NCI-H748 treated with DMSO at 0.1 percent for 48 hours (cell line): Measurements from ENCODE around the gene POLR2J3.
"Not testable (repeated sequence)": the region's sequence is repeated elsewhere in the genome, so short reads cannot be mapped to it uniquely, and the experiment has no call there.

Experiments used
- DNase-seq: peaks from one replicate; lab custom pipeline; 2025; lab: John Stamatoyannopoulos, UW

Gene POLR2J3

GRCh38 chr7:102583495-102583894 lies 11.1 kb upstream of the POLR2J3 start:
- not testable (repeated sequence) for DNase-seq

DNA sequence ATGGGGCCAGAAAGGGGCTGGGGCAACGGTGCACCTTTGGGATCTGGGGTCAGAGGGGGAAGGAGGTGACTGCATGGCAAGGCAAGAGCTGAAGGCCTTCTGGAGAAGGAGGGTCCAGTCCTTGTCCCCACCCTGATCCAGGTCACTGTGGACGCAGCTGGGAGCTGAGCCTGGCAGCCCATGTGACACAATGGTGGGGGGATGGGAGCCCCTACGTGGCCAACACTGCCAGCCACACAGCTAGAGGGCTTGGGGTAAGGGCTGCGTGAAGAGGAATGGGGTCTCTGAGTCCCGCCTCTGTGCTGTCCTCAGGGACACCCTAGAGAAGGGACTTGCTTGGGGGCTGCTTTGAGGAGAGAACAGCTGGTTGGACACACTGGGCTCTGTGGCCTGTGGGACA lies 9.3 kb upstream of the POLR2J3 start:
- DNase-seq: not testable (repeated sequence)

DNA sequence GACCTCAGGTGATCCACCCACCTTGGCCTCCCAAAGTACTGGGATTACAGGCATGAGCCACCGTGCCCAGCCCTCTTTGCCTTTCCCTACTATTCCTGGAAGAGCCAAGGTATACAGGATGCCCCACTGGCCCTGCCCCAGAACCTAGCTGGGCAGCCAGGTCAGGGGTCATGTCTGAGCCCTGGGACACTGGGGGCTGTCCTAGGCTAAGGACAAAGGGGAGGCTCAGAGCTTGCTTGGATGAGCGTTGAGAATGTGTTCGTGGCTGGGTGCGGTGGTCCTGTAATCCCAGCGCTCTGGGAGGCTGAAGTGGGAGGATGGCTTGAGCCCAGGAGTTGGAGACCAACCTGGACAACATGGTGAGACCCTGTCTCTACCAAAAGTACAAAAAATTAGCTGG lies 6.1 kb upstream of the POLR2J3 start:
- DNase-seq: not testable (repeated sequence)

DNA sequence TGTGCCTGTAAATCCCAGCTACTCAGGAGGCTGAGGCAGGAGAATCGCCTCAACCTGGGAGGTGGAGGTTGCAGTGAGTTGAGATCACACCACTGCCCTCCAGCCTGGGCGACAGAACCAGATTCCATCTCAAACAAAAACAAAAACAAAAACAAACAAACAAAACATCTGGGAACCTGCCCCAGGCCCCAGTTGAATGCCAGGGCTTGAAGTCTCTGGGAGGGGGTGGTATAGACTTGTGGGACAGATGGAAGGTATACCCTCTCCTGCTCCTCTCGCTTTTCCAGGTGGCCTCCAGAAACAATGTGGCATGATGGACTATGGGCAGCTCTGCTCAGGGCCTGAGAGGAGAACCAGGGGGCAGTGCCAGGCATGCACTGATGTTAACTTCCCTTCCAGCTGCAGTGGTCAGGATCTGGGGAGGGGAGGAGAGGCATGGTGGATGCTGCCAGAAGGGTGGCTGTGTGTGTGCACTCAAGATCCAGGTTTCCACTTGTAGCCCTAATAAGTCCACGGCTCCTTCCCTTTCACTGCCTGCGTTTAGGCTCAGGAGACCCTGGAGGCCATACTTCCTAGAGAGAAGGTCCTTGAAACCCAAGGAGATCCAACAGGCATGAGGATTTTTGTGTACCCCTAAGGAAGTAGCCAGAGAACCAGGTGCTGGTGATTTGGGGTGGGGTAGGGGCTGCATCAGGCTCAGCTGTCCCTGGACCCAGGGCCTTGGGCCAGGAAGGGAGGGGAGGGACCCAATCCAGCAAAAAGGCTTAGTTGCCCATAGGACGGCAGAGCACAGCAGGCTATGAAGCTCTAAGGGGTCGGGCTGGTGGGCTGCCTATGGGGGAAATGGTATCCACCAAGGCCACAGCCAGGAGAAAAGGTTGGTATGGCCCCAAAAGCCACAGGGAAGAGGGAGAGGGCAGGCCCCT lies 5.2 kb upstream of the POLR2J3 start:
- not testable (repeated sequence) for DNase-seq

DNA sequence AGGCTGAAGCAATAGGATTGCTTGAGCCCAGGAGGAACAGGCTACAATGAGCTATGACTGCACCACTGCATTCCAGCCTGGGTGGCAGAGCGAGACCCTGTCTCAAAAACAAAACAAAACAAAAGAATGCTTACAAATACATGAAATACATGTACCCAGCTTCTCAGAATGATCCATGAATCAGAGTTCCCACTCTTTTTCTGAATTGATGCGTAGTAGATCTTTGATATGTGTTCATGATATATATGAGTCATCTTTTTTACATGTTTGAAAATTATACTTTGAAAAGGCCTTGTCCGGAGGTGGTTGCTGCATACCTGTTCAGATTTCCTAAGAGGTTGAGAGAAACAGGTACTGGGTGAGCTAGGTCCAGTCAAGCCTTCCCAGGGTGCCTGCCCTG lies 4.0 kb upstream of the POLR2J3 start:
- DNase-seq: not testable (repeated sequence)

GRCh38 chr7:102574607-102575006 lies 2.2 kb upstream of the POLR2J3 start:
- DNase-seq: not testable (repeated sequence)

- not testable (repeated sequence) for DNase-seq
Observed at GRCh38 chr7:102568620-102569019, 3.8 kb downstream of the POLR2J3 start.

DNA sequence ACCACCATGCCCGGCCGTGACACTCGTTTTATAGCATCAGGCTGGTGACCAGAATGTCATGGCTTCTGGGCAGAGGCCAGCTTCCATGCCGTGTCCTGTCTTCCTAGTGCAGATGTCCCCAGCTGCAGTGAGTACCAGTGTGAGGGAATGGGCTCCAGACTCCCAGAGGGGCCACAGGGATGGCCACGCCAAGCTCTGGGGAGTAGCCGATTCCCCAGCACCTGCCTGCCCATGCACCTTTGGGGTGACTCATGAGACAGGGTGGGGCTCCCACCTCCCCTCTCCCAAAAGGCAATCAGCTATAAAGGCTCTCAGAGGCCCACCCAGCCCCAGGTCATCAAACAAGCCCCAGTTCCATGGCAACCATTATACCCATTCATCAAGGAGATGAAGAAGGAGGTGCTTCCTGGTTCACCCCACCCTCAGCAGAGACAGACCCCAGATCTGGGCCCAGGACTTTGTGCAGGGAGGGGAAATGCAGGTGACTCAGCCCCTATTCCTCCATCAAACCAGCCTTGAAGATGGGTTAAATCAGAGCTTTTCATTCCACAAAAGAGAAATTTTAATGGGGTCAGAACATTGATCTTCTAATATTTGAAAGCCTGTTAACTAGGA lies 21.5 kb downstream of the POLR2J3 start, which contains the start of gene SPDYE2:
Gene SPDYE2, plus strand, starts transcription at position 419 of the 615 bp plus-strand sequence. CDS start 2,030 bp downstream, outside the sequence.
- DNase-seq: not testable (repeated sequence)

DNA sequence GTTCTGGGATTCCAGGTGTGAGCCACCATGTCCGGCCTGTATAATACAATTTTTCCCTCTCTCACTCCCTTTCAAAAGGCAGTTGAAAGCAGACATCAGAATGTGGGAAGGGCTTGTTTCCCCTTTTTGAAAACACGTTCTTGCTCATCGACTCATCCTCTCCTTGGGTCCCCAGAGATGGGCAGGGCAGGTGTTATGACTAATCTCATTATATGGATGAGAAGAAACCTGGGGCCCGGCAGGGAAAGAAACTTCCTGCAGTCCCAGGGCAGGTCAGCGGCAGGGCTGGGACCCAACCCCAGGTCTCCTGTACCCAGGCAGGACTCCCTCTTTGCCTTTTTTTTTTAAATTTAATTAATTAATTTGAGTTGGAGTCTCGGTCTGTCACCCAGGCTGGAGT lies 26.0 kb downstream of the POLR2J3 start:
- not testable (repeated sequence) for DNase-seq

DNA sequence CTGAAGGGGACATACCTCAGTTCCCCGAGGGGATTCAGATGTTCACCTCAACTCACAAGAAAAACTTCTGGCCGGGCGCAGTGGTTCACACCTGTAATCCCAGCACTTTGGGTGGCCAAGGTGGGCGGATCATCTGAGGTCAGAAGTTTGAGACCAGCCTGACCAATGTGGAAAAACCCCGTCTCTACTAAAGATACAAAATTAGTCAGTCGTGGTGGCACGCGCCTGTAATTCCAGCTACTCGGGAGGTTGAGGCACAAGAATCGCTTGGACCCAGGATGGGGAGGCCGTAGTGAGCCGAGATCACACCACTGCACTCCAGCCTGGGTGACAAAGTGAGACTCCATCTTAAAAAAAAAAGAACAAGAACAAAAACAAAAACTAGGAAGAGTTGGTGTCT lies 27.1 kb downstream of the POLR2J3 start:
- not testable (repeated sequence) for DNase-seq

- not testable (repeated sequence) for DNase-seq
Observed at GRCh38 chr7:102544372-102544771, 28.0 kb downstream of the POLR2J3 start.

GRCh38 chr7:102543596-102543995 lies 28.8 kb downstream of the POLR2J3 start, which contains the start of gene UPK3BL2:
UPK3BL2 (minus strand) TSS chr7:102543696; CDS start chr7:102543636, 60 bp downstream.
- DNase-seq: not testable (repeated sequence)

GRCh38 chr7:102542771-102543170 lies 29.6 kb downstream of the POLR2J3 start:
- DNase-seq: not testable (repeated sequence)

GRCh38 chr7:102542083-102542482 lies 30.3 kb downstream of the POLR2J3 start:
- DNase-seq: not testable (repeated sequence)

- DNase-seq: not testable (repeated sequence)
Observed at GRCh38 chr7:102540604-102541003, 31.8 kb downstream of the POLR2J3 start.

DNA sequence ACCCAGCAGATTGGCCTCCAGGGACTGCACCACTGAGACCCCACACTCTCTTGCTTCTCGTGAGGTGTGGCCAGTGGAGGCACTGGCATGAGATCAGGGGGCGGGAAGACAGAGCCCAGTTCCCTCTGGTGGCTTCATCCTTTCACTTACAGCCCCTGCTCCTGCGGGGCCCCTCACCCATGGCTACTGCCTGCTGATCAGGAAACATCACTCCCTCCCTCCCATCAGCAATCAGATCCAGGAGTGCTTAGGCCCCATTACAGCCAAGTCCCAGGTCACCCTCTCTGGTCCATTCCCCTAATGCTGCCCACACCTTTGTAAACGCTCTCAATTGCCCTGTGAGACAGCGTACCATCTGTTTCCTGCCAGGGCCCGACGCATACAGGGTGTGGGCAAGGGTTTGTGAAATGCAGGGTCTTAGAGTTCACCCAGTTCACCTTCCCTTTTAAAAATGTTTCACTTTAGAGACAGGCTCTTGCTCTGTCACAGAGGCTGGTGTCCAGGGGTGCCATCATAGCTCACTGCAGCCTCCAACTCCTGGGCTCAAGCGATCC lies 37.2 kb downstream of the POLR2J3 start:
- not testable (repeated sequence) for DNase-seq

DNA sequence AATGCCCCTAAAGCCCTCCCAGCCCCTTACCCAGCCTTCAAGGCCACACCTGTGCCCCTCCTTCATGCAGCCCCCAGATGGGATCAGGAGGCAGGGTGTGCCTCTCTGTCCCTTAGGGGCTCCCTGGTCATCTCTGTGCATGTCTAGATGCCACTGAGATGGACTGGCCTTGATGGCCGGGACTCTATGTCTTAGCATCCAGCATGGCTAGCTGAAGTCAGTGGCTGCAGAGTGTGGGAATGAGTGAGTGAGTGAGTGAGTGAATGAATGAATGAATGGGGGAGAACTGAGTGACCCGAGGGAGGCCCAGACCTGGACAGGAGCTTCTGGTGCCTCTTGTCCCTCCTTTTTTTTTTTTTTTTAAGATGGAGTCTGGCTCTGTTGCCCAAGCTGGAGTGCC lies 40.3 kb downstream of the POLR2J3 start:
- not testable (repeated sequence) for DNase-seq

- DNase-seq: not testable (repeated sequence)
Observed at GRCh38 chr7:102531583-102531982, 40.8 kb downstream of the POLR2J3 start.

DNA sequence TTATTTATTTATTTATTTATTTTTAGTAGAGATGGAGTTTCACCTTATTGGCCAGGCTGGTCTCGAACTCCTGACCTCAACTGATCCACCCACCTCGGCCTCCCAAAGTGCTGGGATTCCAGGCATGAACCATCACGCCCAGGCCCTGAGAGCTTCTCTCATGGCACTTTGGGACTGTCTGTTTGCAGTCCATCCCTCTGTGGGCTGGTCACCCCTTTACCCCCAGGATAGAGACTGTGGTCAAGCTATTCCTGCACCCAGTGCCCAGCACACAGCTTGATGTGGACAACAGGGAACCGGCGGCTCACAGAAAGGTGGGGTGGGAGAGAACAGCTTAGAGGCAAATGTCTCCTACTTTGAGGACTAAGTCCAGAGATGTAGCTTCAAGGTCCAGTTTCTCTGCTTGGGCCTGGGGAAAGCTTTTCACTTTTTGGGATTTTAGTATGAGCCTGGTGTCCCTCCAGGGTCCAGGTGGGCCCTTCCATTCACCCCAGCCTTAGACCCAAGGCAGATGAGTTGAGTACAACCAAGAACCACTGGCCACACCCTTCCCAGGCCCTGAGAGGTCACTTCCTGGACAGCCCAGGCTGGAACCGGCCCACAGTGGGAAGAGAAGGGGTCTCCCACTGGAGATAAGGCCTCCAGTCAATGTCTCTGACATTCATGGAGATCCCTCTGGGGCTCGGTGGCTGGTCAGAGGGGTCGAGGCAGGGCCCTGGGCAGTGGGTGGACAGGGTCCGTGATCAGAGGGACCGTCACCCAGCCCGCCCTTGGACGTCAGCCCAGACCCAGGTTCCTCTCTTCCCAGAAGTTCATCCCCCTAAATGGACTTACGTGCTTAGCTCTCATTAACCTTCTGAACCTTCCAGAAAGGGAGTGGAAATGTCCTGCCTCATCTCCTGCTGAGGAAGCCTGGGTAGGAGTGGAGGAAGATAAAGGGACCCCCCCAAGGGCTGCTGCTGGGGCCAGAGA lies 44.3 kb downstream of the POLR2J3 start:
- not testable (repeated sequence) for DNase-seq

GRCh38 chr7:102527182-102527581 lies 45.2 kb downstream of the POLR2J3 start:
- DNase-seq: not testable (repeated sequence)

DNA sequence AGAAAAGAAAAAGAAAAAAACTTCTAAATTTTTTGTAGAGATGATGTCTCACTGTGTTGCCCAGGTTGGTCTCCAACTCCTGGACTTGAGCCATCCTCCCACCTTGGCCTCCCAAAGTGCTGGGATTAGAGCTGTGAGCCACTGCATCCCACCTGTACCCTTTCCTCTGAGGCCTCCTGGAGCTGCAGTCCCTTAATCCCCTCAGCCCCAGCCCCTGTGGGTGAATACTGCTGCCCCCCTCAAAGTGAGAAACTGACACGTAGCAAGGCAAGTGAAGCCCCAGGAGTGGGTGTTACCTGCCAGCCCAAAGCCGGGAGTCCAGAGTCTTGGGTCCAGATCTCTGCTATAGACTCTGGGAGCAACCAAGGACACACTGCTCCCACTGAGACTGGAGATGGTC lies 47.6 kb downstream of the POLR2J3 start:
- DNase-seq: not testable (repeated sequence)
